Osteocyte (in vitro differentiated cells): Measurements from ENCODE around the gene BSPRY. TPM values are rescaled to one million over a fixed set of nuclear protein-coding genes. Genes with fewer than 3 reads are reported as not detected.

Experiments used
- DNase-seq: peaks from one replicate; pipeline ENCODE4 v3.0.0; 2021; ENCODE audit warnings: mixed read lengths; ENCODE audit not compliant: unreplicated experiment; ENCODE audit errors: extremely low spot score
- H3K27ac Mint-ChIP-seq: one replicate; pipeline ENCODE4 v1.8.0; 2021; ENCODE audit warnings: mild to moderate bottlenecking, mixed read lengths; ENCODE audit not compliant: unreplicated experiment
- H3K27me3 Mint-ChIP-seq: one replicate; pipeline ENCODE4 v1.8.0; 2021; ENCODE audit warnings: mixed read lengths; ENCODE audit not compliant: unreplicated experiment
- H3K36me3 Mint-ChIP-seq: one replicate; pipeline ENCODE4 v1.8.0; 2021; ENCODE audit warnings: mixed read lengths; ENCODE audit not compliant: unreplicated experiment
- H3K4me1 Mint-ChIP-seq: one replicate; pipeline ENCODE4 v1.8.0; 2021; ENCODE audit warnings: mixed read lengths; ENCODE audit not compliant: unreplicated experiment
- H3K4me3 Mint-ChIP-seq: one replicate; pipeline ENCODE4 v1.8.0; 2021; ENCODE audit warnings: mild to moderate bottlenecking, moderate library complexity, mixed read lengths; ENCODE audit not compliant: unreplicated experiment
- H3K9me3 Mint-ChIP-seq: one replicate; pipeline ENCODE4 v1.8.0; 2021; ENCODE audit warnings: mixed read lengths; ENCODE audit not compliant: unreplicated experiment
- CTCF ChIP-seq: fragments of 200-600 bp; sonication (generic); IDR thresholded peaks from 2 replicates; pipeline ENCODE4 v1.5.0; 2021; ENCODE audit warnings: antibody characterized with exemption, mild to moderate bottlenecking, moderate library complexity
- total RNA-seq: library from RNA; stranded (reverse); gene quantifications from 2 replicates; pipeline ENCODE4 v1.2.1, GENCODE V29; 2021

Gene BSPRY
- total RNA-seq, 1 donor from 2014 or later, result not detected

- H3K9me3 Mint-ChIP-seq, result no peaks in the 10 kb centered on the region
- no peak for DNase-seq
- no peak for TF ChIP-seq CTCF
- no peak overlapping the region for H3K4me3 Mint-ChIP-seq
- no peak overlapping the region for H3K27ac Mint-ChIP-seq
- H3K4me1 Mint-ChIP-seq, result no peaks in the 10 kb centered on the region
- no peaks in the 10 kb centered on the region for H3K27me3 Mint-ChIP-seq
- H3K36me3 Mint-ChIP-seq, result peaks cover 31% of the 10 kb centered on the region
Observed at GRCh38 chr9:113388833-113389232, 39.5 kb downstream of the BSPRY start.

- no peak for TF ChIP-seq CTCF
- Mint-ChIP-seq H3K27me3 (no peaks in the 10 kb centered on the region), H3K9me3 (no peaks in the 10 kb centered on the region), H3K4me1 (no peaks in the 10 kb centered on the region), H3K4me3 (no peak overlapping the region), H3K27ac (no peak overlapping the region), H3K36me3 (peaks cover 31% of the 10 kb centered on the region)
- DNase-seq, result no peak
Observed at GRCh38 chr9:113389451-113389850, 40.1 kb downstream of the BSPRY start.

- H3K9me3 Mint-ChIP-seq, result no peaks in the 10 kb centered on the region
- no peak for TF ChIP-seq CTCF
- H3K4me3 Mint-ChIP-seq, result no peak overlapping the region
- no peak for DNase-seq
- peaks cover 36% of the 10 kb centered on the region for H3K36me3 Mint-ChIP-seq
- H3K27ac Mint-ChIP-seq, result no peak overlapping the region
- H3K27me3 Mint-ChIP-seq, result no peaks in the 10 kb centered on the region
- no peaks in the 10 kb centered on the region for H3K4me1 Mint-ChIP-seq
Observed at GRCh38 chr9:113390192-113390960, 41.0 kb downstream of the BSPRY start.

- no peaks in the 10 kb centered on the region for H3K4me1 Mint-ChIP-seq
- H3K4me3 Mint-ChIP-seq, result no peak overlapping the region
- H3K27ac Mint-ChIP-seq, result no peak overlapping the region
- H3K27me3 Mint-ChIP-seq, result no peaks in the 10 kb centered on the region
- no peaks in the 10 kb centered on the region for H3K9me3 Mint-ChIP-seq
- TF ChIP-seq CTCF, result no peak
- no peak for DNase-seq
- H3K36me3 Mint-ChIP-seq, result peaks cover 36% of the 10 kb centered on the region
Observed at GRCh38 chr9:113391917-113392316, 42.6 kb downstream of the BSPRY start.

- Mint-ChIP-seq H3K27ac (no peak overlapping the region), H3K27me3 (no peaks in the 10 kb centered on the region), H3K36me3 (peaks cover 27% of the 10 kb centered on the region), H3K9me3 (no peaks in the 10 kb centered on the region), H3K4me1 (no peaks in the 10 kb centered on the region), H3K4me3 (no peak overlapping the region)
- no peak for DNase-seq
- TF ChIP-seq CTCF, result no peak
Observed at GRCh38 chr9:113393281-113393680, 43.9 kb downstream of the BSPRY start.
